DMS53 treated with DMSO at 0.1 percent for 48 hours (cell line): ENCODE measurements around the gene DOCK6.
"Not testable (repeated sequence)": the region's sequence is repeated elsewhere in the genome, so short reads cannot be mapped to it uniquely, and the experiment has no call there.

Source experiments
- DNase-seq: peaks from one replicate; lab custom pipeline; 2025; ENCODE audit not compliant: unreplicated experiment; lab: John Stamatoyannopoulos, UW

The DOCK6 gene

DNA sequence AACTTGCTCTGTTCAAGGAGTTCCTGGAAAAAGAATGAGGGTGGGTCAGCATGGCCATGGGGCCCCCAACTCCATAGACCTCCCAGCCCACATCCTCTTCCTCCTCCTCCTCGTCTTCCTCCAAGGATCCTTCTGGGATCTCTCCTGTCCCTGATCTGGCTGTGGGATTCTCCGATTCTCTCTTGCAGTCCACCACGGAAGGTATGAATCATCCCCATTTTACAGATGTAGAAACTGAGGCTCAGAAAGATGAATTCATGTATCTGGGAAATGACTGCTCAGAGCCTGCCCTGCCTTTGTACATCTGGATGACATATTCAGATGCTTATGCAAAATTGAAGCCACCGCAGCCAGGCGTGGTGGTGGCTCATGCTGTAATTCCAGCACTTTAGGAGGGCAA, 62.8 kb downstream of the DOCK6 start:
- DNase-seq, result no peak

DNA sequence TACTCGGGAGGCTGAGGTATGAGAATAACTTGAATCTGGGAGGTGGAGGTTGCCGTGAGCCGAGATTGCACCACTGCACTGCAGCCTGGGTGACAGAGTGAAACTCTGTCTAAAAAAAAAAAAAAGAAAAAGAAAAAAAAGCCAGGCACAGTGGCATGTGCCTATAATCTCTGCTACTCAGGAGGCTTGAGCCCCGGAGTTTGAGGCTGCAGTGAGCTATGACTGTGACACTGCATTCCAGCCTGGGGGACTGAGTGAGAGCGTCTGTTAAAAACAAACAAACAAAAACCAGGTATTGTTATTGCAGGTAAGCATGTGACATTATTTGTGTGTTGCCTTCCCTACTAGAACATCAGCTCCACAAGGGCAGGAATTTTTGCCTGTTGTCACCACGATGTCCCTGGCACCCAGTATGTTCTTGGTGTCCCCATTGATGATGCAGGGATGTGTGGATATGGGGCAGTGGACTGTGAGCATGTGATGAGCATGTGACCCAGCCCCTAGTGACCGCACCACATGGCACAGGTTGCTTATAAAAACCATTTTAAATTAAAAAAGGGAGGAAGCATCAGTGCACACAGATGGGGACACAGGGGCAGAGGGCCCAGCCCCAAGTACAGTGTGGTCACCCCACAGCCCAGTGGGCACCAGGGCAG, 63.4 kb downstream of the DOCK6 start:
- no peak for DNase-seq

DNA sequence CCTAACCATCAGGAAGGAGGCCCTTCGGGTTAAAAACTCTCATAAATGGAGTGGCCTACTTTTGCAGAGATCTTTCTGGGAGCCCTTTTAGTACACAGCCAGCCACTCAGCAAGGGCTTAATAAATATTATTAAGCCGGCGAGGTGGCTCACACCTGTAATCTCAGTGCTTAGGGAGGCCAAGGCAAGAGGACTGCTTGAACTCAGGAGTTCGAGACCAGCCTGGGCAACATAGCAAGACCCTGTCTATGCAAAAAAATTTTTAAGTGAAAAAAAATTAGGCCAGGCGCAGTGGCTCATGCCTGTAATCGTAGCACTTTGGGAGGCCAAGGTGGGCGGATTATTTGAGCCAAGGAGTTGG, 64.2 kb downstream of the DOCK6 start:
- no peak for DNase-seq

DNA sequence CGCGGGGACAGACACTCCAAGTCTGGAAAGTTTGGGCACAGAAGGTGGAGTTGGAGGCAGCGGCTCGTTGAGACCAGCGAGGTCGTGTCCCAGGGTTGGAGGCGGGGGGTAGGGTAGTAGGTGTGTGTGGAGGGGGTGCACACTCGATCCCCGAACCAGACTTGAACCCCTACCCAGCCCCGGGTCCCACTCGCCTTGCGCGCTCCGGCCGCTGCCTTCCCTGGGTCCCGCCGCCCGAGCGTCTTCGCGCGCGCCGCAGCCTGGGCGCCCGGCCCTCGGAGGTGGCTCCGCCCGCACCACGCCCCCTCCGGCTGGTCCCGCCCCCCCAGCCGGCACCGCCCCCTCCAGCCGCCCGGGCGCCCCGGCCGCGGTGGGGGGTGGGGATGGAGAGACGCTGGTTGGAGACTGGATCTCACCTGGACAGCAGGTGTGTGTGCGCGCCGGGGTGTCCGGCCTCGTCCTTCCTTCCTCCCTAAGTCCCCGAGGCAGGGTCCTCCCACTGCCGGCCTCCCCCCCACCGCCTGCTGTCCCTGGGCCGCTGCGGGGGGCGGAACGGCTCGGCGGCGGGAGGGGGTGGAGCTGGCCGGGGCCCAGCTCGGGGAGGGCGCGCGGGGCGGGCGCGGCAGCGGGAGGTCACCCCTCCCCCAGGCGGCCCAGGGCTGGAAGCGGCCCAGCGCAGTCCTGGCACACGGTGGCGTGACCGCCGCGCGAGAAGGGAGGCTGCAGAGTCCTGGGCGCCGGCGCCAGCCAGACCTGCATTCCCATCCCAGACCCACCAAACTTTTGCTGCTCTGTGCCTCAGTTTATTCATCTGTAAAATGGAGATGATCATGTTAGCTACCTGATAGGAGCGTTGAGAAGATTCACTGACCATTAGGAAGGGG, 64.8 kb downstream of the DOCK6 start, which contains the start of gene KANK2:
Gene KANK2 (minus strand): TSS at position 255 of the 884 bp plus-strand sequence. CDS start 3,034 bp downstream, outside the sequence.
- DNase-seq, result peak; percentile 74

DNA sequence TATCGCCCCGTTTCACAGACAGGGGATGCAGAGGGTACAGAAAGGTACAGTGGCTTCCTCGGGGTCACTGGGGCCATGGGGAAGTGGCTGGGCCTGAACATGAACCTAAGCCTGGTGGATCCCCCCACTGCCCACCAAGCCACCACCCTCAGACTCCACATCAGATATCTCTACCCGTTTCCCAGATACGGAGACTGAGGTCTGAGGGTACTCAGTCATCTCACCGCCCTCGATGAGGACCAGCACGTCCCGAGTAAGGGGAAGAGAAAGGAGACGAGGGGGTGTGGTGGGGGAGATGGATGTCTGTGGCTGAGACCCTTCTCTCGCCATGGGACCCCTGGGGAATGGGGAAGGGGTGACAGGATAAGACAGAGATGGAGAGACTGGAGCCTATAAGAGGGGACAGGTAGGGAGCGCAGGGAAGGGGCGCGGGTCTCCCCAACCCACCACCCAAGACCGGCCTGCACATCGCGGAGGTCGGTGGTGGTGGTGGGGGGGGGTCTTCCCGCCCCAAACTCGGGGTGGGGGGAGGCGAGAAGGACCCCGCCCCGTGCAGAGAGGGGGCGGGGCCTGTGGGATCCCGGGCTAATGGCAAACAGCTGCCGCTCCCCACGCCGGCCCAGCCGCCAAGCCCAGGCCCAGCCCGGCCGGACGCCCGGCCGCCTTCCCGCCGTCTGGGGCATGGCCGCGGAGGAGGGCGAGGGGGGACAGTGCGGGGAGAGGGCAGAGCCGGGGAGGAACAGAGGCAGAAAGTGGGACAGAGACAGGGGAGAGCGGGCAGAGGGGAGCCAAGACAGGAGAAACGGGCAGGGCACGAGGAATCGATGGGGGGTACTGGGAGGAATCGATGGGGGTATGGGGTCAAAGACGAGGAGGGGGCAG, 65.7 kb downstream of the DOCK6 start:
- DNase-seq, result no peak

DNA sequence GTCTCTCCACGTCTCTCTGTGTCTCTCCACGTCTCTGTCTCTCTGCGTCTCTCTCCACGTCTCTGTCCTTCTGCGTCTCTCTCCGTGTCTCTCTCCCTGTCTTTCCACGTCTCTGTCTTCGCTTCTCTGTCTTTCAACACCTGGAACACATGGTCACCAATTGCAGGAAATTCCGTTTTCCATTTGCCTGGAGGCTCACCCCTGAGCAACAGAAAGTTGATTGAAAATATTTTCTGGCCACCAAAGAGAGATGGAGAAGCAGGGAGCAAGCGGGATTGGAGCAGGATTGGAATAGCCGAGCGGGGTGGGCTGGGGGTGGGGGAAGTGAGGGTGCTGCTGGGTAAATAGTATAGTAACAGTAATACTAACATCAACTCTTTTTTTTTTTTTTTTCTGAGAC, 66.6 kb downstream of the DOCK6 start:
- DNase-seq, result no peak

DNA sequence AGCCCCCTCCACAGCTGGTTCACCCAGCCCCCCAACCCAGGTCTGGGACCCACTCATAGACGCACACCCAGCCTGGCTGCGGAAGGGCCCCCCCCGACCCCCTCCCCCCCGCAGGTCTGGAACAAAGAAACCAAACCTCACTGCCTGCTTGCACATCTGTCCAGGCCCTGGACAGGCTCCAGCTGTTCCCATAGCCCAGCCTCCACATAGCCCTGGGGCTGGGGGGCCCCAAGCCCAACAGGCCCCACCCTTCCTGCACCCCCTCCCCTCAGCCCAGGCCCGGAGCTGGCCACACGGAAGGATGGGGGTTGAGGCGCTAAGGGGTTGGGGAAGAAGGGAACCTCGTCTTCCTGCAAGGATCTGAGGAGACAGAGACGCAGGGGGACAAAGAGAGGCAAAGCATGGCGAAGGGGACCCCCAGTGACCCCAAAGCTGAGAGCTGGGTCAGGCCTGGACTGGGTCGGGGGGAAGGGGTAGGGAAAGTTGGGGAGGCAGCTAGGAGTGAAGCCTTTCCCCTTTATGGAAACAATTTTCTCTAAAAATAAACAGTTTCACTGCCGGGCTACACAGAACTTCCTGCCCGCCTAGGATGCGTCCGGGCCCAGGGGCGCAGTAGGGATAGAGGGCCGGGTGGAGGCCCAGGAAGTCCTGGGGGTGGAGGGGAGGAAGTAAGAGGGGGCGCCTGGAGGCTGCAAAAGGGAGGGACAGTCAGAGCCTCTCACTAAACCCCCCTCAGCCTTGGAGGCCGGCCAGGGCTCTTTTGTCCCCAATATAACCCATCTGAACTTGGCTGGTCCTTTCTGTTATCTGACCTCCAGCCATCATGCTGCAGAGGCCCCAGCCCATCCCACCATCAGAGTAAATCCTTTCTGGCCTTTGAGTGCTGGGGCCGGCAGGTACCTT, 67.4 kb downstream of the DOCK6 start:
- DNase-seq, result no peak

DNA sequence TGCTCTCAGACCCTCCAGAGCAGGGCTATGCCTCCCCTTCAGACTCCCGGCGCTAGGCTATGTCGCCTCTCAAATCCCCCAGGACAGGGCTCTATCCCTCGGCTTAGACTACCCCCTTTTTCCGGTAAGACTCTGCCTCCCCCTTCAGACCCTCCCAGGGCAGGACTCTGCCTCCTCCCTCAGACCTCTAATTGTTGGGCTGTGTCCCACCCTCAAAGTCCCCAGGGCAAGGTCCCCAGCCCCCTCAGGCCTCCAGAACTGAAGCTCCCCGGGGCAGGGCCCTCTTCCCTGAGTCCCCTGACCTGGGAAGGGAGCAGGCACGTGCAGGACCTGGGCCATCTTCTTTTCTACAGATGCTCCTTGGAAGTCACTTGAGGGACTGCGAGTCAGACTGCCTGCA, 68.2 kb downstream of the DOCK6 start:
- DNase-seq, result no peak

DNA sequence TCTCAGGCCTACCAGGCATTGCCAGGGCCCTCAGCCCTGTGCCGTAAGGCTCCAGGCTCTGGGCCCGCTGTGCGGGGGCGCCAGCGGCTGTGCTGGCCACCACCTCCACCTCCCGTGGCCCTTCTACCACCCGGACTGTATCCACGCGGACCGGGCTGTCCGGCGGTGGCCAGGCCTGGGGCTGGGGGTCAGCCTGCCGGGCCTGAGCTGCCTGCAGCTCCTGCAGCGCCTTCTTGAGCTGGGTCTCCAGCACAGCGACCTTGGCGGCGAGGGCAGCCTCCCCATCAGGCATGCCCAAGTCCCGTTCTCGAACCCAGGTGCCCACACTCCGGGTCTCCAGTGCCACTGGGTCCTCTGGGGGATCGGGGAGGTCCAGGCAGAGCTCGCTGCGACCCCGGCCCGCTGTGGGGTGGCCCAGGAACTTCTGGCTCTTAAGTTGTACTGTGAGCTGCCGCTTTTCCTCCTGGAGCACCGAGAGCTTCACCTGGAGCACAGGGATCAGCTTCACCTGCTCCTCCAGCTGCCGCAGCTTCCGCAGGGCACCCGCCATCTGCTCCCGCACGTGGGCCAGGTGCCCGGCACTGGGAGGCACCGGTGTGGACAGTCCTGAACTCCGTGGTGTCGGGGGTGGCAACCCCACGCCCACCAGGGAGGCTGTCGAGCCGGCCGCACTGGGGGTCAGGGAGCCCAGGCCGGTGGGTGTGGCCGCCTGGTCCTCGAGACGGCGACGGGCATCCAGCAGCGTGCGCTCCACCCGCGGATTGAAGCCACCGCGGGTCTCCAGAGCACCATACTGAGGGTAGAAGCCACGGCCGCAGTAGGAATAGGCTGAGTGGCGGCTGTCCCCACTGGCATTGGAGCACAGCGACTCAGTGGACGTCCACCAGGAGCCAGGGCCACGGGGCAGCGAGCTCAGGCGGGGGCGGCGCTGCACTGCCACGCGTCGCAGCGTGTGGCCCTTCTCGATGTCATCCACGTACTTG, 69.1 kb downstream of the DOCK6 start:
- DNase-seq, result no peak

DNA sequence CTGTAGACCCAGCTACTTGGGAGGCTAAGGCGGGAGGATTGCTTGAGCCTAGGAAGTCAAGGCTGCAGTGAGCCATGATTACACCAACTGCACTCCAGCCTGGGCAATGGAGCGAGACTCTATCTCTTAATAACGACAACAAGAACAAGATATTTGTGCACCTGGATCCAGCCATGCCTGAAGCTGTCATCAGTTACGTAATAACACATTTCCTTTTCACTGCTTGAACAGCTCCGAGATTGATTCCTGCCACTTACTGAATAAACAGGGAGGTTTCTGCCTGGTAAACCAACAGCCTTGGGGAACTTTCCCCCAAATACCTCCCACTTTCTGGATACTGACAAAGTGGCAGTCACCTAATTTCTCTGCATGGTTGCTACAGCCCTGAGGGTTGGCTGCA, 70.4 kb downstream of the DOCK6 start:
- no peak for DNase-seq

DNA sequence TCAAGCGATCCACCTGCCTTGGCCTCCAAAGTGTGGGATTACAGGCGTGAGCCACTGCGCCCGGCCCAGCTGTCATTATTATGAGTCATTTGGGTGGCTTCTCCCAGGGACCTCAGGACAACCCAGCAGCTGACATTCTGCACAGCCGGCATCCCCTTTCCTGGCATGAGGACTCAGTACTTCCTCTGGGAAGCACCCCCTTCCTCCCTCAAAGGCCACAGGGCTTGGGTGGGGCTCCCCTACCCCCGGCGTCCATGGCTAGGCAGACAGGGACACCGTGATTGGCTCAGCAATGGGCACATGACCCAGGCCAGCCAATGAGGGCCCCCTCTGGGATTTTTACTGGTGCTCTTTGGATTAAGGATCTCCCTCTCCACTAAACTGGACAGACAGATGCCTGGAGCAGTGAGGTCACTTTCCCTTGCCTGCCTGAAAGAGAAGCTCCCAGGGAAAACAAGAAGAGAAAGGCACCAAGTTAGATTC, 71.0 kb downstream of the DOCK6 start:
- DNase-seq, result no peak

DNA sequence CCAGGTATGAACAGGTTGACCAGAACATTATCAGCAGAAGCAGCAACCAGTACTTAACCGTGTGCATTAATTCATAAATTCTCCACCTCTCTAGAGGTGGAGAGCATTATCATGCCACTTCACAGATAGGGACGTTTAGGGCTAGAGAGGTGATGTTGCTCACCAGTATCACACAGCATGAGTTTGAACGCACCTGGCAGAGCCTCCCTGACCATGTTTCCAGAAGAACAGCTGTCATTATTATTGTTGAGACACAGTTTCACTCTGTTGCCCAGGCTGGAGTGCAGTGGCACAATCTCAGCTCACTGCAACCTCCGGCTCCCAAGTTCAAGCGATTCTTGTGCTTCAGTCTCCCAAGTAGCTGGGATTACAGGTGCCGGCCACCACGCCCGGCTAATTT, 71.8 kb downstream of the DOCK6 start:
- no peak for DNase-seq

DNA sequence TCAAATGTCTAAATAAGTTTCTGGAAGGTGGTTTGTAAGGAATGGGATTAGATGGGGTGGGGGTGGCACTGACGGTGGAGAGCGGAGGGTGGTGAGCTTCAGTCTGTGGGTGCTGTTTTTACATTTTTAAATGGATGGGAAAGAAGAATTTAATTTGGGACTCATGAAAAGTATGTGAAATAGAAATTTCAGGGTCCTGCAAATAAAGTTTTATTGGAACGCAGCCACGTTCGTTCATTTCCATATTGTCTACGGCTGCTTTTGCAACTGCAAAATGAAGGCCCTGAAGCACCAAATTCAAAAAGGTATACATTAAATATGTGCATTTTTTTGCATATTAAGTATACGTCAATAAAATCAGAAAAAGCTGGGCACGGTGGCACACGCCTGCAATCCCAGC, 74.9 kb downstream of the DOCK6 start:
- no peak for DNase-seq

DNA sequence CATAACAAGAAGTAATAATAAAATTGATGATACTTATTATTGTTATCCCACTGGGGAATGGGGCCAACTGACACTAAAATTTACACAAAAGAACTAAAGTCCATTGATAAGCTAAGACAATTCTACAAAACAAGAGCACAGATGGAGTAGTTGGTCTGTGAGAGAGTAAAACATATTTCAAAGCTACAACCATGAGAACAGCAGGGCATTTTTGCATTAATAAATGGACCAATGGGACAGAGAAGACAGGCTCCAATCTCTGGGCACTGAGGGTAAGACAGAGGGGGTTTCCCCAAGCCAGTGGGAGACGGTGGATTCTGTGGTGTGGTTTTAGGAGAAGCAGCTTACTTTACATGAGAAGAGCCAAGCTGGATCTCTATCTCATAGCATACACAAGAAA, 79.3 kb downstream of the DOCK6 start:
- no peak for DNase-seq

DNA sequence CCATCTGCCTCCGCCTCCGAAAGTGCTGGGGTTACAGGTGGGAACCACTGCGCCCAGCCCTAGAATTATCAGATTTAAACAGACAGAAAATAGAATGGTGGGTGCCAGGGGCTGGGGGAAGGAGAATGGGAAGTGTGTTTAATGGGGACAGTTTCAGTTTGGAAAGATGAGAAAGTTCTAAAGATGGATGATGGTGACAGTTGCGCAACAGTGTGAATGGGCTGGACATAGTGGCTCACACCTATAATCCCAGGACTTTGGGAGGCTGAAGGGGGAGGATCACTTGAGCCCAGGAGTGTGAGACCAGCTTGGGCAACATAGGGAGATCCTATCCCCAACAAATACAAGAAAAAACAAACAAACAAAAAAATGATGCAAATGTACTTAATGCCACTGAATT, 80.8 kb downstream of the DOCK6 start:
- DNase-seq, result no peak

DNA sequence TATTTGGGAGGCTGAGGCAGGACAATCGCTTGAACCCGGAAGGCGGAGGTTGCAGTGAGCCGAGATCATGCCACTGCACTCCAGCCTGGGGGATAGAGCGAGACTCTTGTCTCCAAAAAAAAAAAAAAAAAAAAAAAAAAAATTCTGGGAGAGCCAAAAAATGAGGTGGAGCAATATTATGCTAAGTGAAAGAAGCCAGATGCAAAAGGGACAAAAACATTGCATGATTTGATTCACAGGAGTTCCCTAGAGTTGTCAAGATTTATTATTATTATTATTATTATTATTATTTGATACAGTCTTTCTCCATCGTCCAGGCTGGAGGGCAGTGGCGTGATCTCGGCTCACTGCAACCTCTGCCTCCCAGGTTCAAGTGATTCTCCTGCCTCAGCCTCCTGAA, 81.3 kb downstream of the DOCK6 start:
- DNase-seq, result not testable (repeated sequence)

DNA sequence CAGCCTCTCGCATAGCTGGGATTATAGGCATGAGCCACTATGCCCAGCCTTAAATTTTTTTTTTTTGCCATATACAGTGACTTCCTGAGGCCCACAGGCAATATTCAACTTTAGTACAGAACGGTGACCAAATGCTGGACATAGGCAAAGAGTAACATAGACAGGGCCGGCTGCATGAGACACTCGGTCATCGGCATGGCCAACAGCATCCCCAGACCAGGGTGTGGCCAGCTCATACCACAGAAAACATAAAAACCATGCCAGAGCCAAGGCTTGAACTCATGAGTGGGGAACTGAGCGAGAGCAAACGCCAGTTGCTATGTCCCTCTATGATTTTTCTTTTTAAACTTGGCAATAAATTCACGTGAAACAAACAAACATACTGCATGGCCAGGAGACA, 82.0 kb downstream of the DOCK6 start:
- no peak for DNase-seq

DNA sequence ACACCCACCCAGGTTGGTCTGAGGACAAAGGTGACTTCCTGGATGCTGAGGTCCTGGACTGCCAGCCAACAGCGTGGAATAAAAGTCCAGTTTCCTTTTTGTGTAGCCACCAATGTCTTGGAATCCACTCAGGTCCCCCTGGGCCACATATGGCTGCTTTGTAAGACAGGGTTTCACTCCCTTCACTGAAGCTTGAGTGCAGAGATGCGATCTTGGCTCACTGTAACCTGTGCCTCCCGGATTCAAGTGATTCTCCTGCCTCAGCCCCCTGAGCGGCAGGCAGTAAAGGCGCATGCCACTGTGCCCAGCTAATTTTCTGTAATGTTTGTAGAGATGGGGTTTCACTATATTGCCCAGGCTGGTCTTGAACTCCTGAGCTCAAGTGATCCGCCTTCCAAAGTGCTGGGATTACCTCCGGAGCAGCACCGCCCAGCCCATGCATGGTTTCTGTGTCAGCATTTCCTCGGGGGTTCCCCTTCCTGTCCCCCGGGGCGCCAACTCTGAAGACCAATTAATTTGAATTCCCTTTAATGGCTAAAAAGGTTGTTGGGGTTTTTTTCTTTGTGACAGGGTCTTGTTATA, 82.5 kb downstream of the DOCK6 start:
- DNase-seq, result no peak

DNA sequence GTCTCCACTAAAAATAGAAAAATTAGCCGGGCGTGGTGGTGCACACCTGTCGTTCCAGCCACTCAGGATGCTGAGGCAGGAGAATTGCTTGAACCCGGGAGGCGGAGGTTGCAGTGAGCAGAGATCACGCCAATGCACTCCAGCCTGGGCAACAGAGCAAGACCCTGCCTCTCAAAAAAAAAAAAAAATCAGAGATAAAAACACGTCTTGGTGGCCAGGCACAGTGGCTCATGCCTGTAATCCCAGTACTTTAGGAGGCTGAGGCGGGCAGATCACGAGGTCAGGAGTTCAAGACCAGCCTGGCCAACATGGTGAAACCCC, 83.2 kb downstream of the DOCK6 start:
- DNase-seq, result not testable (repeated sequence)
